Activated CD4-positive, alpha-beta T cell treated with anti-CD3 and anti-CD28 coated beads, Interleukin-2, amount 50 U/mL, for 4 hours (primary cell): ENCODE data around the gene RNF10.
"Not testable (repeated sequence)": the region's sequence is repeated elsewhere in the genome, so short reads cannot be mapped to it uniquely, and the experiment has no call there.

Source experiments
- DNase-seq, 2 experiments: peaks; one replicate each; pipeline ENCODE4 v3.0.0-alpha.2; 2020

The RNF10 gene

GRCh38 chr12:120534203-120534702, at the start of gene RNF10:
RNF10 (plus strand) TSS chr12:120534356; CDS start chr12:120534812, 456 bp downstream.
- peak; percentile 57 to 60 for DNase-seq

- no peak for DNase-seq
Measured at GRCh38 chr12:120485961-120486881, 47.9 kb upstream of the RNF10 start.

GRCh38 chr12:120487552-120487951, 46.6 kb upstream of the RNF10 start:
- not testable (repeated sequence) for DNase-seq

- no peak for DNase-seq
Measured at GRCh38 chr12:120488057-120488640, 46.0 kb upstream of the RNF10 start.

GRCh38 chr12:120489018-120489417, 45.1 kb upstream of the RNF10 start:
- DNase-seq, result no peak

- no peak for DNase-seq
Measured at GRCh38 chr12:120490325-120490724, 43.8 kb upstream of the RNF10 start.

- no peak for DNase-seq
Measured at GRCh38 chr12:120490833-120491512, 43.2 kb upstream of the RNF10 start.

GRCh38 chr12:120495186-120495730, 38.9 kb upstream of the RNF10 start:
- DNase-seq, result no peak

- peak; percentile 95 to 97 for DNase-seq
Measured at GRCh38 chr12:120495731-120496412, 38.3 kb upstream of the RNF10 start, which contains the start of gene DYNLL1. DYNLL1 (plus strand) TSS chr12:120496113; CDS start chr12:120496422, 309 bp downstream.

- peak; percentile 20 to 29 for DNase-seq
Measured at GRCh38 chr12:120496413-120497340, 37.5 kb upstream of the RNF10 start.

- DNase-seq, result no peak
Measured at GRCh38 chr12:120497524-120498150, 36.5 kb upstream of the RNF10 start.

- DNase-seq, result no peak
Measured at GRCh38 chr12:120498870-120499515, 35.2 kb upstream of the RNF10 start.

GRCh38 chr12:120500581-120500980, 33.6 kb upstream of the RNF10 start:
- no peak for DNase-seq

GRCh38 chr12:120504587-120504986, 29.6 kb upstream of the RNF10 start:
- DNase-seq, result no peak

- no peak for DNase-seq
Measured at GRCh38 chr12:120508537-120508936, 25.6 kb upstream of the RNF10 start.

- DNase-seq, result no peak
Measured at GRCh38 chr12:120514002-120514401, 20.2 kb upstream of the RNF10 start.

- DNase-seq, result no peak
Measured at GRCh38 chr12:120515496-120515895, 18.7 kb upstream of the RNF10 start.

- DNase-seq, result not testable (repeated sequence)
Measured at GRCh38 chr12:120519324-120519723, 14.8 kb upstream of the RNF10 start.

GRCh38 chr12:120522568-120522967, 11.6 kb upstream of the RNF10 start:
- no peak for DNase-seq
